CD4-positive, alpha-beta T cell treated with Interleukin-2 at 100 ng/mL for 4 hours (primary cell): Measurements from ENCODE around the gene CASTOR2.
"Not testable (repeated sequence)": the region's sequence is repeated elsewhere in the genome, so short reads cannot be mapped to it uniquely, and the experiment has no call there.

Source experiments
- DNase-seq: peaks from one replicate; pipeline ENCODE4 v3.0.0-alpha.2; 2020; ENCODE audit warnings: low spot score

CASTOR2 gene

DNA sequence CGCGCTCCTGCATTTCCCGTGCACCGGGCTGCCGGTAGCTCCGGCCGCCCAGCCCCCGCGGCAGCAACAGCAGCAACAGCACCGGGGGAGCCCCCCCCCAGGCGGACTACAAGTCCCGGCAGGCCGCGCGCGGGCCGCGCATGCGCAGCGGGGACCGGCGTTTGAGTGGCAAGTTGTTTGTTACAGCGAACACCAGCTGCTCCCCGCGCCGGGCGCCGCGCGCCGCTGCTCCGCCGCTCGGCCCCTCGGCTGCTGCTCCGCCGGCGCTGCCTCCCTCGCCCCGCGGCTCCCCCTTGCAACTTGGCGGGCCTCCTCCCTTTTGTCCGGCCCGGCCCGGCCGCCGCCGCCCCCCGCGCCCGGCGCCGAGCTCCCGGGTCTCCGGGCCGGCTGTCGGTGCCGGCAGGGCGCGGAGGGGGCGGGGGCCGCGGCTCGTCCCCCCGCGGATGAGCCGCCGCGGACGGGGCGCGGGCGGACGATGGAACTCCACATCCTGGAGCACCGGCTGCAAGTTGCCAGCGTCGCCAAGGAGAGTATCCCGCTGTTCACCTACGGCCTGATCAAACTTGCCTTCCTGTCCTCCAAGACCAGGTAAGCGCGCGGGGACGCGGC lies at the start of gene CASTOR2:
Gene CASTOR2, plus strand, starts transcription at position 195 of the 609 bp plus-strand sequence. Its CDS starts 281 bp downstream, at position 476.
- peak; percentile 76 for DNase-seq

DNA sequence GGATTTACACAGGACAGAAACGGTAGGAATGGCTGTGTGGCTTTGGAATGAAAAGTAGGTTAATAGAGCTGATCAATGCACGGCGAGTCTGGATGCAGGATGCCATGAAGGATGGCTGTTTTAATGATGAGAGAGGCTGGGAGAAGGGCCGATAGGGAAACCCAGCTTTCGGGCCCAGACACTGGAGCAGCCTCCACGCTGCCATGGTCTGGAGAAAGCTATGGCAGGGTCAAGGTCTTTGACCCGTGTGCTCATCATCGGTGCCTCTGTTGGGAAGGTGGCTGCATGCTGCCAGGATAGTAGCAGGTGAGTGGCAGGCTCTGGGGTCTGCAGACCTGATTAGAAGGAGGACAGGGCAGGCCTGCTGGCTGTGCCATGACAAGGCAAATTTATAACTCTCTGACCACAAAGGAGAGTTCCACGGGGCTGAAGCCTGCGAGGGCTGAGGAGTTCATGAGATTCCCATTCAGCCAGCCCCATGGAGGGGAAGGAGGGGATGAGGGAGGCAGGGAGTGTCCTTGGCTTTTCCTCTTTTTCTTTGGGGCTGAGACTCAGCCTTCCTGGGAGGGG lies 42.1 kb upstream of the CASTOR2 start:
- not testable (repeated sequence) for DNase-seq

DNA sequence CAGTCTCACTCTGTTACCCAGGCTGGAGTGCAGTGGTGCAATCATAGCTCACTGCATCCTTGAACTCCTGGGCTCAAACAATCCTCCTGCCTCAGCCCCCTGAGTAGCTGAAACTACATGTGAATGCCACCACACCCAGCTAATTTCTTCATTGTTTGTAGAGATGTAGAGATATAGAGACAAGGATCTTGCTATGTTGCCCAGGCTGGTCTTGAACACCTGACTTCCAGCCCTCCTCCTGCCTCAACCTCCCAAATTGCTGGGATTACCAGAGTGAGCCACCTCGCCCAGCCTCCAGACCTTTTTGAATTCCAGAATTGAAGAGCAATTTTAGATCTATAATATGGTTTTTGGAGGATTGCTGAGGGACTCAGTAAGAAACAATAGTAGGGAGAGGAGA lies 40.9 kb upstream of the CASTOR2 start:
- not testable (repeated sequence) for DNase-seq

DNA sequence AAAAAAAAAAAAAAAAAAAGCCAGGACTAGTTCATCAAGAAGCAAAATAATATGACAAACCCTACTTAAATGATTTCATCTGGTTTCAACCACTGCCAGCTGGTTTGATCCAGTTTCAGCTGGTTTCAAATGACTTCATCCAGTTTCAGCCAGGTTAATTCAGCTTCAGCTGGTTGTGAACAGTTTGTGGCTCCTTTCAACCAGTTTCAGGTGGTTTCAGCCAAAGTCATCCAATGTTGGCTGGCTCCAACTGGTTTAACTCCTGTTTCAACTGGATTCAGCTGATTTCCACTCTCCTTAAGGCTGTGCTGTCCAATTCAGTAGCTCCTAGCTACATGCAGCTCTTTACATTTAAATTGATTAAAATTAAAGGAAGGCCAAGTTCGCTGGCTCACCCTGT lies 37.5 kb upstream of the CASTOR2 start:
- DNase-seq, result not testable (repeated sequence)

DNA sequence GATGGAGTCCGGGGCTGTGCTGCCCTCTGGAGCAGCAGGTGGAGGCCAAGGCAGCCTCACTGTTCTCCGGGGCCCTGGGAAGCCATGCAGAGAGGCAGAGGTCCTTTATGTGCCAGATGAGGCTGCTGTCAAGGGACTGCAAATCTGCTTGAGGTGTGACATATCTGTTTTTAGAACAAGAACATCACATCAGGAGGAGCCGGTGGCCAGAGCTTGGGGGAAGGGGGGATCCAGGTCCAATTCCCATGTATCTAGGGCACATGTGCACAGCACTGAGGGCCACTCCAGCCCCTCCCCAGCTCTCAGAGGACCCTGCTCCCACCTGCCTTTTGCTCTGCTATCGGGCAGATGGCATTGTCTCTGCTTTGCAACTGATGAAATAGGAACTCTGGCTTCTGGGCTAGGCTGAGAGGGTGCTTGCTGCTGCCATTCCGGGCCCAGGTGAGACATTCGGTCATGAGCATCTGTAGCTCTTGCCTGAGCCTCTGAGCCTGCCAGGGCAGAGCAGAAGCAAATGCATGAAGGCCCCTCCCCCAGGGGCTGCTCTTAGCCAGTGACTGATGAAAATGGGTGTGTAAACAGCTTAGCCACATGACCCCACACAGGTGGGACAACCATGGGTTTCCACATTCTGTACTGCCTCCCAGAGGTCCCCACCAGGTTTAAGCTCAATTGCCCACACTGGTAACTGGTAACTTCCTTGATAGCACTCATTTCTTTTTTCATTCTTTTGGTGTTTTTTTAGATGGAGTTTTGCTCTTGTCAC lies 32.8 kb upstream of the CASTOR2 start:
- not testable (repeated sequence) for DNase-seq

DNA sequence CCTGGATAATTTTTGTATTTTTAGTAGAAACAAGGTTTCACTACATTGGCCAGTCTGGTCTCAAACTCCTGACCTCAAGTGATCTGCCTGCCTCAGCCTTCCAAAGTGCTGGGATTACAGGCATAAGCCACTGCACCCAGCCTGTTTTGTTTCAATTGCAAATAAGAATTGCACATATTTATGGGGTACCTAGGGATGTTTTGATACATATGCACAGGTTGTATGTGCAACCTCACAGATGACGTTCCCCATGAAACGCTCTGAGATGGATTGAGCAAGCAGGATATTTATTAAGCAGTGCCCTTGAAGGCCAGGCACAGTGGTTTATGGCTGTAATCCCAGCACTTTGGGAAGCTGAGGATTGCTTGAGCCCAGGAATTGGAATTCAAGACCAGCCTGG lies 25.1 kb upstream of the CASTOR2 start:
- DNase-seq, result not testable (repeated sequence)

DNA sequence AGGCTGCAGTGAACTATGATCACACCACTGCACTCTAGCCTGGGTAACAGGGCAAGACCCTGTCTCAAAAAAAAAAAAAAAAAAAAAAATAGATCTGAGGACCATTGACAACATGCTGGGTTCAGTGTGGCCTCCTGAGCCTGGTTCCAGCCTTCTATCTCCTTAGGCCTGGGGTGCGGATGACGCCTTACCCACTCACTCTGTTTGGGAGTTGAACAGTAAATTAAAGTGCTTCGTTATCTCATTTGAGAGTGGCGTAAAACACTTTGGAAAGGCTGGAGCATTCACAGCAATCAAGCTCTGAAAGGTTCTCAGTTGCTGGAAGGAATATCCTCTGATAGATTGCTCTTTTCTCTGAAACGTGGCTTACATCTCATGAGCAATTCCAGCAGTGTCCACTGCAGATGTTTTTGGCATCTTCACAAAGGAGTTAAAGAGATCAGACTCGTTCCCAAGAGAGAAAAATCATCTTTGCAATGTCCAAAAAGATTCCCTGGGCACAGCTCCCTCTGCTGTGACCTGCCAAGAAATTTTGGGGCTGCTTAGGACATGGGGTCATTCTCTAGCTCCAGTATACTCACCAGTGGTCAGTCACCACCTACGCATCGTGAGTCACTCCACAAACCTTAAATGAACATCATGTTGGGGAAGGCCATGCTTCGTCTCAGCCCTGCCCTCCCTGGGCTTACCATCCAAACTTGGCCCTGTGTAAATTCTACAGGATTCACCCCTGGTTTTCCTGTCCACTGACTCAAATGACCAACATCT lies 23.0 kb upstream of the CASTOR2 start:
- not testable (repeated sequence) for DNase-seq

DNA sequence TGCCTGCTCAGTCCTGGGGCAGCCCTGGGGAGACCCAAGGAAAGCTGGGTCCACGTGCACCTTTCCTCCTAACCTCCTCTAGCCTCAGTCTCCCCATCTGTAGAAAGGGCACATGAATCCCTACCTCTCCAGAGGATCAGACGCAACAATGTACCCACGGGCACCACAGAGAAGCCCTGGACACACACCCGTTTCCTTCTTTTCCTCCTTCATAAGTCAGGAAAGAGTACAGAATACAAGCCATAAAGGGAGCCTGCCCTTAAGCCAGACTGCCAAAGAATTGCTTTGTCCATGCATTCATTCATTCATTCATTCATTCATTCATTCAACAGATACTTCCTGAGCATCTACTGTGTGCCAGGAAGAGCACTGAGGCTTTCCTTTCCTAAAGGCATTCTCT lies 20.6 kb upstream of the CASTOR2 start:
- DNase-seq, result not testable (repeated sequence)

DNA sequence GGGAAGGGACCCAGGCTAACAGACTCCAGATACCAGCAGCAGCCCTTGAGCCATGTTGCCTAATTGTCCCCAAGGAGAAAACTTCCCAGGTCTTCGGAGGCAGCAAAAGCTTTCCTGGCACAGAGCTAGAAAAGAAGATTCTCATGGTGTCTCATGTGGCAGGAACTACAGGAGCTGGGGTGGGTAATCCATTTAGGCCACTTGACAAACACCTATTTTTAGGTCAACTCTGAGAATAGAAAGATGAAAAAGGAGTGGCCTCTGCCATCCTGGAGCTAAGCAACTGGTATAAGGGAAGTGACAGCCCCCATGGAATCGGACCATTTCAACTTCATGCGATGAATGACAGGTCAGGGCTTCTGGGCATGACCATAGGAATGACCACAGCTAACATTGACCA lies 16.8 kb upstream of the CASTOR2 start:
- DNase-seq, result not testable (repeated sequence)

DNA sequence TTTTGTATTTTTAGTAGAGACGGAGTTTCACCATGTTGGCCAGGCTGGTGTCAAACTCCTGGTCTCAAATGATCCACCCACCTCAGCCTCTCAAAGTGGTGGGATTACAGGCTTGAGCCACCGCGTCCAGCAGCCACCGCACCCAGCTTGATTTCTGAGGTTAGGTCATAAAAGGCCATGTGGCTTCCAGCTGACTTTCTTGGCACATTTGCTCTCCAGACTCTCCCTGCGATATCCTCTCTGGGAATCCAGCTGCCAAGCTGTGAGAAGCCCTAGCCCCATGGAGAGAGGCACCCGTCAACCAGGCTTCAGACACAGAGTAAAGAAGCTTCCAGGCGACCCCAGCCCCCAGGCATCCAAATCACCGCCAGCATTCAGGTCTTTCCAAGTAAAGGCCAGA lies 10.7 kb upstream of the CASTOR2 start:
- DNase-seq, result not testable (repeated sequence)

DNA sequence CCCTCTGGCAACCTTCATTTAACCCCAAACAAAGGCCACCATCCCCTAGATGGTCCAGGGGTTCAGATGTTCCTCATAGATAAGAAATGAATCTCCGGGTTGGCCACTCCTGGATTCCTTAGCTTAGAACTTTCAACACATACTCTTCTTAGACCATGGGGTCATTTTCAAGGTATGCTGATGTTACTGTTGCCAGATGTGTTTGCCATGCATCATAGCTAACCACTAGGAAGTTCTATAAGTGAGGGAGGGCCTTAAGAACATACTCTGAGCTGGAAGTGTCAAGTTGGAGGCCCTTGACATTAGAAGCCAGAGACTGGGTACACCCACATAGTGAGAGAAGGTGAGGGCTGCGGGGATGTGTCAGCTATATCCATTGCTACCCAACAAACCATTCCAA lies 6.2 kb upstream of the CASTOR2 start:
- DNase-seq, result not testable (repeated sequence)

DNA sequence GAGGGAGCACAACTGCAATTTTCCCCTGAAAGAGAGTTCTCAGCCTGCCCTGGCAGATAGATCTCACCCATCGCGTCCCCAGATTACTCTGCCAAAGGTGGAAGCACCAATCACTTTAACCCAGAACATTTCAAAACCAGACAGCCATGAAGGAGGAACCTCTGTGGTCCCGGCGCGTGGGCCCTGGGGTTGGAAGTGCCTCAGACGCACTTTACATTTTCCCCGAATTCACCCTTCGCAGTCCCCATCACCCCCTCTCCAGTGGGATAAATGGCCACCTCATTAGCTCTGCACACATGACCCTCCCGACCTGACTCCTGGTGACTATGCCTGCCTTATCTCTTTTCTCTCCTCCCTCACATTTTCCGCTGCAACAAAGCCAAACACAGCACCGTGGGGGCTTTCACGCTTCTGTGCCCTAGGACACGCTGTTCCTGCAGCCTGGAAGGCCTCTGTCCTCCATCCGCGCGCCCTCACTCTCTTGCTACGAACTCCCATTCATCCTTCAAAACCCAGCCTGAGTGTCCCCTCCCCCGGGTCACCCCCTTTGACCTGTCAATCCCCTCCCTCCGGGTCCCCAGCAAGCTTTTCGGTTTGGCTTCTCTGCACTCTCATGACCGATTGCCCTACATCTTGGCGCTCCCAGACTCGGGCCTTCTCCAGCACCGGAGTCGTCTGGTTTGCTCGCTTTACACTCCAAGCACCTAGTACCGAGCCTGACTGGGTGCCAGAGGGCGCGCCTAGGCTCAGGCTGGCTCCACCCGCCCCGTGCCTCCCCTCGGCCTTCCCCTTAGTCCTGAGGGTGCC lies 598 bp upstream of the CASTOR2 start:
- DNase-seq, result not testable (repeated sequence)

DNA sequence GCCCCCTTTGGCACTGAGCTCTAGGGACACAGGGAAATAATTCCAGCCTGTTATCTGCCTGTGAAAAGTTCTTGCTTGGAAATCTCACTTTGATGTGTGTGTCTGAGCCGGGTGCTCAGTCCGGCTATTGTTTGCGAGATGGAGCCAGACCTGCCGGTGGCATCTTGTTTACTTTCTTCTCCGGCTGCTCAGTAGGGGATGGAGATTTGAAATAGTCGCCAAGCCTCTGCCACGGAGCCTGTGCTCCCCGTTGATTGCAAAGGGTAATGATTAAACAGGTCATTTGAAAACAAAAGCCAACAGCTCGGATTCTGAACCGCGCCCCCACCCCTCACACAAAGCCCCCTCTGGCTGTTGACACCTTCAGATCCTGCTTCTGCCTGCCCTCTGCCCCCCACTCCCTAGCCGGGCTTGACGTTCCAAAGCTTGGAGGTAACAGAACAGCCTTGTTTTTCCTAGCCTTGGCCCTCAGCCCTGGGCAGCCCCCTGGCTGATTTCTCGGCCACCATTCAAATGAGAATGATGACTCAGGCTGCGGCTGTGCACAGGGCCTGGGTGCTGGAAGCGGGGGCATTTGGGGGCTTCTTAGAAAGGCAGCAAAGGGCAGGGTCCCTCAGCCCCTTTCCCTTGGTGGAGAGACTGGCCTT lies 1.8 kb downstream of the CASTOR2 start:
- DNase-seq, result not testable (repeated sequence)

DNA sequence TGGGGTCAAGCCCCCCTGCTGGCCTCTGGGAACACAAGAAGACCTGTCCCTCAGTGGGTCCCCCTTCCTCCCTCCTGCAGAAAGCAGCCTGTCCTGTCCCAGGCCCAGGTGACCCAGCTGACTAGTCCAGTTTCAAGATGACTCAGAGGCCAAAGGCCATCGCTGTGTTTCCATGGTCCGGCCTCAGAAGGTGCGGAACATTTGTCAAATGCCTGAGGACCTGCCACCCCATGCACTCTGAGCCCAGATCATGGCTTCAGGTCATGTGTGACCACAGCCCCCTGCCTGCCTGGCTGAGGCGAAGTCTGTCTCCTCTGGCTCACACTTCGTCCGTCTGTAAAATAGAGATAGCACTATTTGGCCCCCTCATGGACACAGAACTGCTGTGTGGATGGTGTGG lies 2.4 kb downstream of the CASTOR2 start:
- not testable (repeated sequence) for DNase-seq

DNA sequence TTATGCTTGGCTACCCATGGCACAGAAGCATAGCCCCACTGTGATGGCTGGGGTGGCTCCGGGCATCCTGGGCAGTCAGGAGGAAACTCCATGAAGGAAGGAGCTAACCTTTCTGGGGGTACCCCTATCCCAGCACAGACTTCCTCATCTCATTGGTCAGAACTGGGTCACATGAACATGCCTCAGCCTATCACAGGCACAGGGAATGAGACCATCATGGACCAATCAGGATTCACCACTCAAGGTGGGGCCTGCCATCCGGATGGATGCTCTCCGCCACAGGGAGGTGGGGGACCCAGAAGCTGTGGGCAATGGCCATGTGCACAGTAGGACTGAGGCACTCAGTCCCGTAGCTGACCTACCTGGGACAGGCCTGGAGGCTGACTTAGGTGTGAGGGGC lies 6.9 kb downstream of the CASTOR2 start:
- DNase-seq, result not testable (repeated sequence)

DNA sequence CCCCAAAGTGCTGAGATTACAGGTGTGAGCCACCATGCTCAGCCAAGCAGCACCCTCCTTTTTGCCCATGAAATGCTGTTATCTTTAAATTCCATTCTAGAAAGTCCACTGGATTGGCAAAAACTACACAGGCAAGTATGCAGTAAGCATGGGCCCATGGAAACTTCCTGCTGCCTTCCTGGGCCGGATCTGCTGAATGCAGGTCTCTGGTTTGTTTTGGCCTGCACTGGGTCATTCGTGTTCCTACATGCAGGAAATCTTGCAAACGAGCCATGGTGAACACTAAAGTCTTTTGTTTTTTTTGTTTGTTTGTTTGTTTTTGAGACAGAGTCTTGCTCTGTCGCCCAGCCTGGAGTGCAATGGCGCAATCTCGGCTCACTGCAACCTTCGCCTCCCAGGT lies 7.9 kb downstream of the CASTOR2 start:
- DNase-seq, result not testable (repeated sequence)

DNA sequence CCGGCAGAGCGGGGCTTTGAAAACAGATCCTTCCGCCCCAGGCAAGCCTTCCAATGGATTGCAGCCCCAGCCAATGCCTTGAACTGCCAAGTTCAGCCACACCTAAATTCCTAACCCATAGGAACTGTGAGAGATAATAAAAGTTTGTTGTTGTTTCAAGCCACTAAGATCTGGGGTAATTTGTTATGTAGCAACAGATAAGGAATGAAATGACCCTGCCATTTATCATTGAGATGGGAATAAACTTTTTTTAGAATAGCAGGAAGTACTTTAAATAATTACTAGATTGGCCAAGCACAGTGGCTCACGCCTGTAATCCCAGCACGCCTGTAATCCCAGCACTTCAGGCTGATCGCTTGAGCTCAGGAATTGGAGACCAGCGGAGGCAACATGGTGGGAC lies 11.5 kb downstream of the CASTOR2 start:
- not testable (repeated sequence) for DNase-seq

DNA sequence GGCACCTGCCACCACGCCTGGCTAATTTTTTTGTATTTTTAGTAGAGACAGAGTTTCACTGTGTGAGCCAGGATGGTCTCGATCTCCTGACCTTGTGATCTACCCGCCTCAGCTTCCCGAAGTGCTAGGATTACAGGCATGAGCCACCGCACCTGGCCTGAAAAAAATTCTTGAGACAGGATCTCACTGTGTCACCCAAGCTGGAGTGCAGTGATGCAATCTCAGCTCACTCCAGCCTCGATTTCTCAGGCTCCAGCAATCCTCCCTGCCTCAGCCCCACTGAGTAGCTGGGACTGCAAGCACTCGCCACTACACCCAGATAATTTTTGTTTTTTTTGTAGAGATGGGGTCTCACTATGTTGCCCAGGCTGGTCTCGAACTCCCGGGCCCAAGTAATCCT lies 13.0 kb downstream of the CASTOR2 start:
- not testable (repeated sequence) for DNase-seq

DNA sequence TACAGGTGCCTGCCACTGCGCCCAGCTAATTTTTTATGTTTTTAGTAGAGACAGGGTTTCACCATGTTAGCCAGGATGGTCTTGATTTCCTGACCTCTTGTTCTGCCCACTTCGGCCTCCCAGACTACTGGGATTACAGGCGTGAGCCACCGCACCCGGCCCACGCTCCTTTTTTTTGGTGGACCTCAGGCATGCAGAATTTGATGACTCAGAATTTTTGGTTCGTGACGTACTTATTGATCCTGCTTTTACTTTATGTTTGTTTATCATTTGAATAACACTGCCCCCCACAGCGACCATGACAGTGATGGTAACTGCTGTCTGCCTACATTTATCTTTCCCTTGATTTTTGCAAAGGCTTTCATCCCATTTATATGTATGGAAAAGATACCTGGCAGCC lies 23.9 kb downstream of the CASTOR2 start:
- DNase-seq, result not testable (repeated sequence)

DNA sequence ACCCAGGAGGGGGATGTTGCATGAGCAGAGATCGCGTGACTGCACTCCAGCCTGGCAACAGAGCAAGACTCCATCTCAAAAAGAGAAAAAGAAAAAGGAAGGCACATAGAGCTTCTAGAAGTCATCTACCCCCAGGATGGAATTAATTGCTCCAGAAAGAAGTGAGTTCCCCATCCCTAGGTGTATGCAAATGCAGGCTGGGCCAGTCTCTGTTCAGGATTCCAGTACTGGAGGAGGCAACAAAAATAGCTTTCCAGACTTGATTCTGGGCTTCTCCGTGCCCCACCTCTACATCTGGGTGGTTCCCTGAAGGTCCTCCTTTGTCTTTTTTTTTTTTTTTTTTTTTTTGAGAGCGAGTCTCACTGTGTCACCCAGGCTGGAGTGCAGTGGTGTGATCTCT lies 28.6 kb downstream of the CASTOR2 start:
- no peak for DNase-seq
